Left forelimb (tissue), 1 donor: ENCODE measurements around the gene CHADL.
A peak's percentile ranks its signal among the peaks of the same experiment; 100 is the strongest.

Experiments
- DNase-seq: peaks from one replicate; pipeline ENCODE4 v3.0.0-alpha.2; 2018; ENCODE audit warnings: low spot score

The CHADL gene

GRCh38 chr22:41229730-41230400, 10.9 kb downstream of the CHADL start:
- DNase-seq = no peak

GRCh38 chr22:41229215-41229614, 11.5 kb downstream of the CHADL start:
- no peak for DNase-seq

- no peak for DNase-seq
Measured at GRCh38 chr22:41226723-41227655, 13.7 kb downstream of the CHADL start.

DNA sequence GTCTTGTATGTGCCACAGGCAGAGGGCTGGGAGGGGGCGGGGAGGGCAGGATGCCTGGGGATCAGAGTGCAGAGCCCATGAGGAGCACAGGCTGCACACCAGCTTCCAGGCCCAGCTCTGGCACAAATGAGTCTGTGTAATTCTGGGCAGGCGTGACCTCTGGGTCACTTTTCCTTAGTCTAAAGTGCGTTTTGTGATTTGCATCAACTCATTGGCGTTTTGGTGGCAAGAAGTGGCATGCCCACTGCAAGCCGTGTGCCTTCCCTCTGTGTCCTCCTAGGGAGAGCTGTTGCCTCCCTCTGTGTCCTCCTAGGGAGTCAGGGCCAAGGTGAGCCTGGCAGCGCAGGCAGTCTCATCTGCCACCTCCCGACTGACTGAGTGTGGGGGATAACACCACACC, 17.2 kb downstream of the CHADL start:
- no peak for DNase-seq

- no peak for DNase-seq
Measured at GRCh38 chr22:41222846-41223507, 17.8 kb downstream of the CHADL start.

DNA sequence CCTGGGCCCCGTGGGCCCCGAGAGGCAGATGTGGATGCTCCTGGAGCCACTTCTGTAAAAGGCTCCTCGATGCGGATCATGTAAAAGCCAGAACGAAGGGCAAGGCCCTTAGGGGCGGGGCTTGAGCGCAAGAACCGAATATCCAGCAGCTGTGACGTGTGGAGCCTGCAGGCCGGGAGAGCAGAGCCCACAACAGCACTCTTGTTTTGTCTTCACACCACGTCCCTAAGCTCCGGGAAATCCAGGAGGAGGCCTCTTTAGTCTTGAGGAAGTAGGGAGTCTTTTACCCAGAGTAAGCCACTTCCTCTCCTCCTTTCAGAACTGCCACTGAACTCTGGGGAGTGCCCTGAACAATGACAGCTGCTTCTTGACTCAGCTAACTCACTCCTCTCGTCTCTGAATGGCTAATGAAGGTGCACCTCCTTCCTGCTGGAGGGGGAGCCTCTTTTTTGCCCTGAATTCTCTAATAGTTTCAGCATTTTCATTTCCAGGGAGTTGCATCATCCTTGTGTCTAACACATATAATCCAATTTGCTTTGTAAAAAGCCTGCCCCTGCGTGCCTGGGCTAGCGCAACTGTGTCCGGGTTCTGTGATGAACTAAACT, 23.1 kb downstream of the CHADL start:
- no peak for DNase-seq

- no peak for DNase-seq
Measured at GRCh38 chr22:41216984-41217383, 23.7 kb downstream of the CHADL start.

DNA sequence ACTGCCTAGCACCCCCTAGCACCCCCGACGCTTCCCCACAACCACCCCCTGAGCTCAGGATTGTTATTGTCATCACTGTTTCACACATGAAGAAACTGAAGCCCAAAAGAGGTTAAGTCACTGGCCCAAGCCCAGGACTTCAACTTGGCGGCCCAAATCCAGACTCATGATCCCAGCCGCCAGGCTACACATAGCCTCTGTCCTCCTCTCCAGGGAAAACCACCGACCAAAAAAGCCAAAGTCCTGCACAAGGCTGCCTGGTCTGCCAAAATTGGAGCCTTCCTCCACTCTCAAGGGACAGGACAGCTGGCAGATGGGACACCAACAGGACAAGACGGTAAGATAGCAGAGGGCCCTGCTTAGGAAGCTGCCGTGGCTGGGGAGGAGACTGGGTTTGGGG, 24.8 kb downstream of the CHADL start:
- no peak for DNase-seq

DNA sequence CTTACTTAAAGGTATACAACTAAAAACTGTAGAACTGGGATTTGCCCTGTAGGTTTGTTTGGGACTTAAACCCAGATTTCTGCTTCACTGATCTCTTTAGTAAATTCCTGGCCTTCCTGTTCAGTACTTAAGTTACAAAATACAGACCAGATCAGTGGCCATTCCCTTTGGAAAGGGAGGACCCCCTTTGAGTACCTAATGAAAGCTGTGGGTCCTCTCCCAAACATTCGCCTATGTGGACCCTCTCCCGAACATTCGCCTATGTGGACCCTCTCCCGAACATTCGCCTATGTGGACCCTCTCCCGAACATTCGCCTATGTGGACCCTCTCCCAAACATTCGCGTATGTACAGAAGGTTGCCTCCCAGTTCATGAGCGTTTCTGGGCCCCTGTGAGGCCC, 25.3 kb downstream of the CHADL start:
- DNase-seq = no peak

DNA sequence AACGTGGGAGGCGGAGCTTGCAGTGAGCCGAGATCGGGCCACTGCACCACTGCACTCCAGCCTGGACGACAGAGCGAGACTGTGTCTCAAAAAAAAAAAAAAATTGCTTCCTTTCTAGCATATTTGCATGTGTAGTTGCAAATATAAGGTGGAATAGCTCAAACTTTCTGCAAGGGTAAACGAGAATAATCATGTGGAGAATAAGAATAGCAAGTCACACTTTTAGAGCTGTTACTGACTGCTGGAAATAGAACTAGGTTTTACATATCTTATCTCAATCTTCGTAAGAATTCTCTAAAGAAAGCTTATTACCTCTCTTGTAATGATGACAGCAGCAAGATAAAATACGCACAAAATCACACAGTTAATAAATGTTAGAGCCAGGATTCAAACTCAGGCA, 34.0 kb downstream of the CHADL start:
- no peak for DNase-seq

DNA sequence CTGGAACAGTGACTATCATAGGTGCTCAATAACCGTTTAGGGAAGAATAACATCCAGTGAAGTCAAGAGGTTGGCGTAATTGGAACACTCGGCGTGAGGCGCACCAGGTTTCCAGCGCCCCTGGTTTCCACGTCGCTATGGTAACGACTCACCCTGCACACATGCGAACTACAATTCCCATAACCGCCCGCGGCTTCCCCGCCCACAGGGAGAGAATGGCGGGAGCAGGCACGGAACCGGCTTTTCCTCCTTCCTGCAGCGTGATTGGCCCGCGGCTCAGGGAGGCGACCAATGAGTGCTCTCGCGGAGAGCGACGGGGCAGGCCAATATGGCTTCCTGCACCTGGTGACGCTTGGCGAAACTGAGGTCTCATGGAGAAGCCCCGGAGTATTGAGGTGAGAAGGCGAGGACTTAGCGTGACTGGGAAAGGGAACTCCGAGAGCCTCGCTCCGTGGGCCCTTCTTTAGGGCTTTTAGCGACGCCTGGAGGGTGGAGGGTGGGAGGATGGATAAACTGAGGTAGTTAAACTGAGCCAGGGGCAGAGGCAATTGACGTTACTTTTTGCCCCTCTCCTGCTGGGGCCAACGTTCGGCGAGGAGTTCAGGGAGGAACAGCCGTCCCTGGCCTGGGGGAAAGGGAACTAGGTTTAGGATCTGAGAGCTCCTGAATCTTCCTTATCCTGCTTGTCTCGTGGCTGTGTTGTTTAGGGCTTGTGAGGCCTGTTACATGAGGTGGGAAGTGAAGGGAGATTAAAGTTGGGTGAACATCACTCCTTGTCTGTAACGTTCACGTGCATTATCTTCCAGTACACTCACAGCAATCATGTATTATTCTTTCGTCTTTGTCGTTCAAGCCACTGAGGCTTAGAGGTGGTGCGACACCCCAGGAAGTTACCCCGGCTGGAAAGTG, 35.5 kb downstream of the CHADL start, which contains the start of gene L3MBTL2:
L3MBTL2 (plus strand) TSS at position 321 of the 909 bp plus-strand sequence; CDS start at position 372, 51 bp downstream.
- peak; percentile 97 for DNase-seq

DNA sequence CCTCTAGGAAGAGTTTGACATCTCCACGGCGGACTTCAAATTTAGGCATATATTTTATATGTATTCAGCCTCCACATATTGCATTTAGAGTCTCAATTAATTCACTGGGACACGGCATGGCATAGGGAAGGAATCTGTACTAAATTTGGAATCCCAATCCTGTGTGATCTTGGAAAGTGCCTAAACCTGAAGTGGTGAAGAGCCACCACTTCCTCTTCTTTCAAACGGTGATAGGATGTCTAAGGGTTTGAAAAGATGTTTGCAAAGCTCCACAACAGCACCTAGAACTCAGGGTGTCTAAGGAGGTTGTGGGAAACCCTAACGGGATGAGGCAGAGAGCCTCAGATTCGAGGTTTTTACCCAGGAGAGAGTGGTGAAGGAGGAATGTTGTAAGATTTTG, 36.7 kb downstream of the CHADL start:
- no peak for DNase-seq

- no peak for DNase-seq
Measured at GRCh38 chr22:41203118-41203517, 37.6 kb downstream of the CHADL start.

GRCh38 chr22:41201141-41201540, 39.6 kb downstream of the CHADL start:
- no peak for DNase-seq

DNA sequence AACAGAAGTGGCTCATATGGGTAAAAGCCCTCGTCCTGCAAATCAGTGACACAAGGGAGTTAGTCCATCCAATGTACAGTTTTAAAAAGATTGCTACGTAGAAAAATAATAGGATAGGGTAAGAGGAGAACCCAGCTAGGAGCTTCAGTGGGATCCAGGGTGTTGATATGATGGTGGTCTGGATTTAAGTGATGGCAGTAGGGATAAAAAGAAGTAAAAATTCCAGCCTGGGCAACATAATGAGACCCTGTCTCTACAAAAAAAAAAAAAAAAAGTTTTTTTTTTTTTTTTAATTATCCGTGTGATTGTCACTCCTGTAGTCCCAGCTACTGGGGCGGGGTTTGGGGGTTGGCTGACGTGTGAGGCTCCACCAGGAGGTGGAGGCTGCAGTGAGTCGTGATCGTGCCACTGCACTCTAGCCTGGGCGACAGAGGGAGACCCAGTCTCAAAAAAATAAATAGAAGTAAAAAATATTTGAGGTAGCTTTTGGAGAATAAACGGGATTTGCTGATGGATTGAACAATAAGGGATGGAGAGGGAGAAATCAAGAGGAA, 42.6 kb downstream of the CHADL start:
- DNase-seq = no peak

DNA sequence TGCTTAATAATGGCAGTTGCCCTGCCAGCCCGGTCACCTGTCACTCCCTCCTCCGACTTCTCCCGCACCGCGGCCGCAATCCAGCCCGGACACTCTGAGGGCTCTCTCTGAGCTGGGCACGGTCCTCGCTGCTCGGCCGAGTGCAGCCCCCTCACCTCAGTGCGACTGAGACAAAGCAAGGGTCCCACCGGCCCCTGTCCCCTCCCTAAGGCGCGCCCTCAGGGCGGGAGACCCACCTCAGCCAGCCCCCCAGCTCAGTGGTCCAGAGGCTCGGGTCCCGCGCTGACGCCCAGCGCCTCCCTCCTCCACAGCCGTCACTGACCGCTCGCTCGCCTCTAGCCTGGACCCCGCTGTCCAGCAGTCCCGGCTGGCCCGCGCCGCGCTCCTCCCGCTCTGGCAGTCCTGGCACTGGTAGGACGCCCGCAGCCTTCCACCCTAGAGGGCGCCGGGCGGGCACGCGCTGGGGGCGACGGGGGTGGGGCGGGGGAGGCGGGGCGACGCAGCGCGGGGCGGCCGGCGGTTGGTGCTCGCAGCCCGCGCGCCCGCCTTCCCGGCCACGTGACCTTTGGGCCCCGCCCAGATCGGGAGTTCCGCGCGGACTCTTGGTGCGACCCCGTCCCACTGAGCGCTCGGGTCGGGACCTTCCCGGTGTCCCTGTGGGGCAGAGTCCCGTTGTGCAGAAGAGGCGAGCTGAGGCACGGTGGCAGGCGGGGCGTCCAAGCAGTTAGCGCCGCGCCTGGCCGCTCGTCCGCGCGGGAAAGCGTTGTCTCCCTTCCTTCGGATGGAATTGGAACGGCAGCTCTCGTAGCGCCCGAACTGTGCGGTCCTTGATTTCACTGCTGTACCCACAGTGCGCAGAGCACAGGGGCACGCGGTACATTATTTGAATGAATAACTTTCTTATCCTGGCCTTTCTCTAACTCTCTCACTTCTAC, 43.4 kb downstream of the CHADL start:
- peak; percentile 91 for DNase-seq

- no peak for DNase-seq
Measured at GRCh38 chr22:41193829-41194228, 46.9 kb downstream of the CHADL start.

DNA sequence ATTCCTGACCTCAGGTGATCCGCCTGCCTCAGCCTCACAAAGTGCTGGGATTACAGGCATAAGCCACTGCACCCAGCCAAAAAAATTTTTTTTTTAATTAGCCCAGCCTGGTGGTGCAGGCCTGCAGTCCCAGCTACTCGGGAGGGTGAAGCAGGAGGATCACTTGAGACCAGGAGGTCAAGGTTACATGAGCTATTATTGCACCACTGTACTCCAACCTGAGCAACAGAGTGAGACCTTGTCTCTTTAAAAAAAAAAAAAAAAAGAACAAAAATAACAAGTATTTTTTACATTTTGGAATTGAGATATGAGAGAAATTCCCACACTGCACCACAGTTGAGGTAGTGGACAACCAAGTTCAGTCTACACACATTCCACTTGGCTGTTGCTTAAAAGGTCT, 49.3 kb downstream of the CHADL start:
- no peak for DNase-seq

GRCh38 chr22:41184679-41185078, 56.1 kb downstream of the CHADL start:
- DNase-seq = no peak
